HG02571 (cell line): ENCODE results near the gene CERS6.

Source experiments
- ATAC-seq: cut with Tn5 transposase; IDR thresholded peaks from one replicate; pipeline ENCODE4 v1.9.1; 2021; ENCODE audit warnings: mild to moderate bottlenecking, moderate library complexity; ENCODE audit not compliant: unreplicated experiment

CERS6 gene

GRCh38 chr2:168441214-168441872 is 14.7 kb upstream of the CERS6 start:
- ATAC-seq: no peak

GRCh38 chr2:168443818-168444217 is 12.3 kb upstream of the CERS6 start:
- no peak for ATAC-seq

- ATAC-seq: no peak
Measured at GRCh38 chr2:168445960-168446359, 10.1 kb upstream of the CERS6 start.

- no peak for ATAC-seq
Measured at GRCh38 chr2:168448980-168449379, 7.1 kb upstream of the CERS6 start.

- no peak for ATAC-seq
Measured at GRCh38 chr2:168449419-168449818, 6.7 kb upstream of the CERS6 start.

DNA sequence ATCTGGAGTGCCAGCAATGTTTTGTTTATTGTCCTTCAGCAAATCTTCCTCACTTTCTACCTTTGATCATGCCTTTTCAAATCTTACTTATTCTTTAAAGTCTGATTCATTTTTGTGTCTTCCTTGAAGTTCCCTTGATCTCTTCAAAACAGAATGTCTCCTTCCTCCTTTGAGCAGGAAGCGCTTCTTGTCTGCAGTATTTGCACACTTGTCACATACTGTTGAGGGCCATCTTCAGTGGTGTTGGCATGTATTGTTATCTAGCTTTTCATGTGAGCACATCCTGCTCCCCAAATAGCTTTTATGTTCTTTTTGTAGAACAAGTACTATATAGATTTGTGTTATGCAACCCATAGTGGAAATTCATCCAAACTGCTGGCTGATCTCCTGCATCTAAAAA is 5.9 kb upstream of the CERS6 start:
- no peak for ATAC-seq

DNA sequence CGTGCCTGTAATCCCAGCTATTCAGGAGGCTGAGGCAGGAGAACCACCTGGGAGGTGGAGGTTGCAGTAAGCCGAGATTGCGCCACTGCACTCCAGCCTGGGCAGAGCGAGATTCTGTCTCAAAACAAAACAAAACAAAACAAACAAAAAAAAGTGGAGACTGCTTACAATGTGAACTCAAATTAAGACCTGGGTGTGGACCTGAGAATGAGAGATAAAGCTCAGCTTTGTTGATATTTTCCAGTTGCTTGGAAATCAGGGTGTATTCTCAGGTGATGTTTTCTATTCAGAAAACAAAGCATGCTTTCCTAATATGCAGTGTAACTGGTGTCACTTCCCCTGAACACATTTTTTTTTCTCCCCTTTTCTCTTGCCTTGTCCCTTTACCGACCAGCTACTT is 5.3 kb upstream of the CERS6 start:
- no peak for ATAC-seq

GRCh38 chr2:168452781-168453180 is 3.3 kb upstream of the CERS6 start:
- no peak for ATAC-seq

GRCh38 chr2:168453404-168453803 is 2.7 kb upstream of the CERS6 start:
- no peak for ATAC-seq

GRCh38 chr2:168454737-168455644 is 1.1 kb upstream of the CERS6 start:
- no peak for ATAC-seq

- peak; percentile 26 for ATAC-seq
Measured at GRCh38 chr2:168456521-168457189, 583 bp downstream of the CERS6 start.

GRCh38 chr2:168457190-168457895 is 1.3 kb downstream of the CERS6 start:
- ATAC-seq: no peak

- no peak for ATAC-seq
Measured at GRCh38 chr2:168458139-168458538, 2.1 kb downstream of the CERS6 start.

GRCh38 chr2:168459256-168459655 is 3.2 kb downstream of the CERS6 start:
- ATAC-seq: no peak

GRCh38 chr2:168460571-168460970 is 4.5 kb downstream of the CERS6 start:
- no peak for ATAC-seq

DNA sequence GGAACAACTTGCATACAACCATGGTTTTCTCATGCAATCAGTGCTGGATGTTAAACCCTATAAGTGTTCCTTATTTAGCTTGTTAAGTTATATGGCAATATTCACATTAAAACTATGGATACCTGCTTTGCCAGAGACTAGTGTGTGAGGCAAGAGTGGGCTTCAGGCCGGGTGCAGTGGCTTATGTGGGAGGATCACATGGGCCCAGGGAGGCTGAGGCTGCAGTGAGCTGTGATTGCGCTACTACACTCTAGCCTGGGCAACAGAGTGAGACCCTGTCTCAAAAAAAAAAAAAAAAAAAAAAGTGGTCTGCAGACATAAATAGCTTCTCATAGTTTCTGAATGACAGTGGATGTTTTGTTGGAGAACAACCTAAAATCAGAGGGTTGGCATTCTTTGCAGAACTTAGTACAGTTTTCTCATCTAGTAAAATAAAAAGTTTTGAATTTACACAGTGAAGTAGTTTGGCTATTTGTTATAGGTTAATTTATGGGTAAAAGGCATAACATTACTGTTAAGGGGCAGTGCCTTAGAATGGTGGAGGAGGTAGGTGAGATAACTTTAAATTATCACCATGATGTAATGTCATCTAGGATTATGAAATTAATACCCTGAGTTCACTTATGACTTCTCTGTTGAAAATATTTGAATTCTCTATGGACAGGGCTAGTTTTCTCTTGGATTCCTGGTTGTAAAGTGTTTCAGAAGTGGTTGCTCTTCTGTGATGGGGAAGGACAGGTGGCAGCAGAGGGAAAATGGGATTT is 5.3 kb downstream of the CERS6 start:
- no peak for ATAC-seq

DNA sequence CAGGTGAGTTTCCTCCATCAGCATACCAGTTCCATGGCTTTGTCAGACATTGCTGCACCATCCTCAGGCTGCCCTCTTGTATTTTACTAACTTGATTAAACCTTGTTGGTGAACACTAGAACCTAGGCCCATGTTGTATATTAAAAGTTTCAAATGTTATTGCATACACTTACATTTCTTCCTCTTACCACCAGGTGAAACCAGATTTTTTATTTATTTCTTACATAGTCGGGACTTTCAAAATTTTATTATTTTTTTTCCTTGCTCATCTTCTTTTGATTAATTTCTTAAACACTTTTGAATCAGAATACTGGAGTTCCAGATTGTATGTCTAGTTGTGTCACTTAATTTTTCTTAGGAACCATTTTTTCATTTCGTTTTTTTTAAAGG is 5.9 kb downstream of the CERS6 start:
- no peak for ATAC-seq

DNA sequence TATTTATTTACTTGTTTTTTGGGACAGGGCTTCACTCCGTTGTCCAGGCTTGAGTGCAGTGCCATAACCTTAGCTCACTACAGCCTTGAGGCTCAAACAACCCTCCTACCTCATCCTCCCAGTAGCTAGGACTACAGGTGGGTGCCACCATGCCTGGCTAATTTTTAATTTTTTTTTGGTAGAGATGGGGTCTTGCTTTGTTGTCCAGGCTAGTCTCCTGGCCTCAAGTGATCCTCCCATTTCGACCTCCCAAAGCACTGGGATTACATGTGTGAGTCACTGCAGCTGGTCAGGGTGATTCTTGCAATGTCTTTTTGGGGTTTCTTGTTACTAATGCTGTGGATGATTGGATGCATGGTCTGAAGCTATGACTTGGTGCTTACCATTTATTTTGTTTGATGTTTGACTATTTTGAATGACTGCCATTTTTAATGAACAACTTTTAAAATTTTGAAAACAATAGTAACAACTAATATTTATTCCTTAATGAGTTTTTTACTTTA is 6.5 kb downstream of the CERS6 start:
- ATAC-seq: no peak

DNA sequence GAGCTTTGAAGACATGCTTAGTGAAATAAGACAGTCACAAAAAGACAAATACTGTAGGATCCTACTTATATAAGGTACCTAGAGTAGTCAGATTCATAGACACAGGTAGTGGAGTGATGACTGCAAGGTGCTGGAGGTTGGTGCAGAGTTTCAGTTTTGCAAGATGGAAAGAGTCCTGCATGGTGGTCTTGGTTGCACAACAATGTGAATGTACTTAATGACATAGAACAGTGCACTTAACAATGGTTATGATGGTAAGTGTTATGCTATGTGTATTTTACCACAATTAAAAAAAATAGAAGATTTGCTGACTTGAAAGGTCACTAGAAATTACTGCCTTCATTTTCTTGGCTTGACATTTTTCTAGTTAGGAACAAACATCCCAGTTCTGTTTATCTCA is 9.5 kb downstream of the CERS6 start:
- ATAC-seq: no peak

DNA sequence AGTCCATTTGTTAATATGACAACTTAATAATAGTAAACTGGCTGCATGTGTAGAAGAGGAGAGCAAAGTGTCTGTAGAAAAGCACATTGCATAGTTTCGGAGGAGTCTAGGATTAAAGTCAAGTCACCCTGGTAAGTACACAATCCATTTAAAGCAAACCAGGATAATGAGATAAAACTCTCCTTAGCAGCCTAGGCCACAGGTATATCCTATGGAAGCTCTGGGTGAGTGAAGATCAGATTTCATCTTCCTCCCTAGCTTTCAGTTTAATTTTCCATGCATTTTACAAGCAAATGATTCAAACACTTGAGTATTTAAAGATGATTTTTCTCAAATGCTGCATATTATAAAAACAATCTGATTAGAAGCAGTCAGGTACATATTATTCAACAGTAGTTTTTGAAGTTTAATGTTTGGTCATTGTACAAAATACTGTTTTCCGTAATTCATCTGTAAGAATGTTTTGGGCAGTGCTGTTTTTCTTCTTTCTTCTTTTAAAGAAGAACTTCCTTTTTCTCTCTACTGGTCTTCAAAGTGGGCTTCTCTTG is 10.2 kb downstream of the CERS6 start:
- no peak for ATAC-seq
